ENCODE data around the gene GNPAT. TPM values are rescaled to one million over a fixed set of nuclear protein-coding genes. Genes with fewer than 3 reads are reported as not detected.

Gene GNPAT
- total and polyA plus RNA-seq, 10 of the 15 experiments (the other 5 are each of a cell fraction or from before 2014, with no cell fraction given): 24.0 to 70.6 (median 47.2) TPM

DNA sequence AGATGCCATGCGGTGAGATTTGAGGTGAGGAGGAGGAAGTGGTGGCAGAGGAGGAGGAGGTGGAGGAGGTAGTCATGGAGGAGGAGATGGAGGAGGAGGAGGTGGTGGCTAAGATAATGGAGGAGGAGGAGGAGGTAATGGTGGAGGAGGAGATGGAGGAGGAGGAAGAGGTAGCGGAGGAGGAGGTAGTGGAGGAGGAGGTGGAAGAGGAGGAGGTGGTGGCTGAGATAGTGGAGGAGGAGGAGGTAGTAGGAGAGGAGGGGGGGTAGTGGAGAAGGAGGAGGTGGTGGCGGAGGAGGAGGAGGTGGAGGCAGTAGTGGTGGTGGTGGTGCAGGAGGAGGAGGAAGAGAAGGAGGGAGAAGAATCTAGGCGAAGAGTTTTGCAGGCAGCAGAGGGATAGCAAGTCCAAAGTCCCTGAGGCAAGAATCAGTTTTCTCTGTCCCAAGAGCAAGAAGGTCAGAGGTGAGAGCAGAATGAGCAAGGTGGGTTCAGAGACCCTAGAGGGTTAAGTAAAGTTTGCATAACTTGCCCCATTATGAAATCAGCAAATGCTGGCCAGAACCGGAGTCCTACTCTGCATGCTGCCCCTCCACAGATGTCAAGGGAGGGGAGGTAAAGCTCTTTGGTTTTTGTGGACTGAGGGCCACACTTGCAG, 38.9 kb upstream of the GNPAT start (continued):
- no peak for TF ChIP-seq RELA (IDR thresholded peaks at IDR 0.05; ENCODE audit: borderline replicate concordance, partially characterized antibody)
- no peak for TF ChIP-seq IKZF1 (conservative IDR thresholded peaks at IDR 0.05)
- TF ChIP-seq SPI1 (IDR thresholded peaks at IDR 0.05; ENCODE audit: borderline replicate concordance, insufficient read depth, low read depth, low read length): no peak

DNA sequence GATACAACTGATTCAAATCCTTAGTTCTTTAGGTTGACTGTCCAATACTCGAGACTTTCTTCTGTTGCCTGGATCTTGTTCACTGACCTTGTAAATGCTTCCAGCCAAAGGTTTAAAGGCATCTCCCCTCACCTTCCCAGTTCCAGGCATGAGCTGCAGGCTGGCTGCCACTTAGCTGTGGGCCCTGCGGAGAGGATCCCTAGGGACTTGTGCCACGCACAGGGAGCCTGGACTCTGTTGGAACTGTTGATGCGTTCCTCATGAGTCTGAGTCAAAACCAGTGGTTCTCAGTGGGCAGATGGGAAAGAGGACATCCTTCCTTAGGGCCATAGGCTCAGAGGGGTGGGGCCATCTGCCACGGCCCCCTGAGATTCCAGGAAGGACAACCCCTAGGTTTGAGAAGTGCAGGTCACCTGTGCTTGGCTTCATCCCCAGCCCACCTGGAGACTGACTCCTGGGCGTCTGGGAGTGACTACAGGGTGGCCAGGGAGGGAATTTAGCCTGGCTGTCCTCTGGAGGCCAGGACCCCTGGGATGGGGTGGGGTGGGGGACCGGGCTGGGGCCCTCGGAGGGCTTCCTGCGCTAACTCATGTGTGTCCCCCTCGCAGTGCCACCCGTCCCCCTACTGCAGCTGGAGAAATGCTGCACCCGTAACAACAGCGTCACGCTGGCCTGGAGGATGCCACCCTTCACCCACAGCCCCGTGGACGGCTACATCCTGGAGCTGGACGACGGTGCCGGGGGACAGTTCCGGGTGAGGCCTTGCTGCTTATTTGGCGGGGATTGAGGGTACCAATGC, 37.6 kb upstream of the GNPAT start:
- 31% methylated on average over 21 of the region's 21 CpGs for WGBS (ENCODE audit: insufficient coverage, insufficient replicate concordance, low lambda C conversion rate, missing lambda C conversion rate)
- no peaks in the 10 kb centered on the region for H3K36me3 ChIP-seq (ENCODE audit: control insufficient read depth in 2 of 2, insufficient read depth in 2 of 2, low read length in 1 of 2)
- H3K4me3 ChIP-seq: no peak overlapping the region
- no peaks in the 10 kb centered on the region for H3K9me3 ChIP-seq (replicated peaks; ENCODE audit: control insufficient read depth, insufficient read depth, low read length)
- SMC1A ChIA-PET (ENCODE audit: uncharacterized antibody, unreplicated experiment): no interaction called here
- no peaks in the 10 kb centered on the region; the same call in 1 of the 2 replicates for H3K4me1 ChIP-seq (ENCODE audit: control insufficient read depth, insufficient read depth, low read length)
- no peaks in the 10 kb centered on the region for H4K20me1 ChIP-seq (ENCODE audit: control insufficient read depth, insufficient read depth)
- no peak for FAIRE-seq
- H3K27ac ChIP-seq (ENCODE audit: control insufficient read depth, insufficient read depth): no peak overlapping the region
- intact Hi-C loops (cut with micrococcal nuclease; ENCODE audit: unreplicated experiment) (no loop called here), in situ Hi-C loops (cut with MboI) (no loop called here)
- DNase-seq (ENCODE audit: low read depth, low spot score): no peak
- CTCF ChIA-PET: no interaction called here
- TF ChIP-seq POLR2AphosphoS2 (IDR thresholded peaks at IDR 0.05; ENCODE audit: low read depth, low read length): no peak
- TF ChIP-seq SREBF1 (IDR thresholded peaks at IDR 0.05; ENCODE audit: low read length): no peak
- no peak for TF ChIP-seq MTA3 (IDR thresholded peaks at IDR 0.05; ENCODE audit: borderline replicate concordance, low read length)
- TF ChIP-seq ZBTB11 (CRISPR knock-in tag; IDR thresholded peaks at IDR 0.05): no peak
- TF ChIP-seq CREB1 (IDR thresholded peaks at IDR 0.05; ENCODE audit: low read depth): no peak
- TF ChIP-seq POU2F2 (IDR thresholded peaks at IDR 0.05; ENCODE audit: borderline replicate concordance, low read depth, low read length): no peak
- no peak for TF ChIP-seq PML (IDR thresholded peaks at IDR 0.05; ENCODE audit: low read length)
- TF ChIP-seq SMAD5 (IDR thresholded peaks at IDR 0.05; ENCODE audit: low read depth): no peak
- no peak for TF ChIP-seq SPI1 (IDR thresholded peaks at IDR 0.05; ENCODE audit: borderline replicate concordance, insufficient read depth, low read depth, low read length)
- TF ChIP-seq CEBPZ (IDR thresholded peaks at IDR 0.05; ENCODE audit: low read depth, low read length): no peak
- no peak for ATAC-seq
- H3K9ac ChIP-seq (ENCODE audit: control insufficient read depth, insufficient read depth, low read length): no peak overlapping the region
- no TSS peak for BruUV-seq (replicated peaks)
- POLR2A ChIA-PET: no interaction called here
- no peaks in the 10 kb centered on the region; a peak in 2 of 4 replicates for H3K27me3 ChIP-seq (replicated peaks in 1 of 2; ENCODE audit: control insufficient read depth in 2 of 2, insufficient read depth in 2 of 2, low read length in 1 of 2)
- H3K79me2 ChIP-seq (ENCODE audit: control insufficient read depth, insufficient read depth, low read length): no peaks in the 10 kb centered on the region
- no peak overlapping the region for H3K4me2 ChIP-seq (ENCODE audit: control insufficient read depth, insufficient read depth)
- H2AFZ ChIP-seq (ENCODE audit: control insufficient read depth, low read depth, low read length): no peak overlapping the region
- RAD21 ChIA-PET (ENCODE audit: unreplicated experiment): no interaction called here

All from GM12878 (cell line).